Stomach smooth muscle (tissue), 2 donors: ENCODE results near the gene SLC5A11.

Experiments used
- H3K27ac ChIP-seq: one replicate; pipeline ENCODE4 v1.7.0; 2013; ENCODE audit warnings: mild to moderate bottlenecking, low read length, inconsistent platforms
- H3K27me3 ChIP-seq, 2 donors: one replicate each; pipeline ENCODE4 v1.7.0; 2013; ENCODE audit warnings: low read length in 2 of 2; ENCODE audit not compliant: insufficient read depth in 2 of 2, control insufficient read depth in 1 of 2
- H3K36me3 ChIP-seq, 2 donors: one replicate each; pipeline ENCODE4 v1.7.0; 2013; ENCODE audit warnings: low read length in 2 of 2; ENCODE audit not compliant: control insufficient read depth in 2 of 2, insufficient read depth in 2 of 2
- H3K4me1 ChIP-seq: one replicate; pipeline ENCODE4 v1.7.0; 2013; ENCODE audit warnings: low read length; ENCODE audit not compliant: control insufficient read depth, insufficient read depth
- H3K4me3 ChIP-seq, 2 donors: one replicate each; pipeline ENCODE4 v1.7.0; 2013; ENCODE audit warnings: low read length in 2 of 2
- H3K9ac ChIP-seq, 2 donors: one replicate each; pipeline ENCODE4 v1.7.0; 2013; ENCODE audit warnings: low read length in 2 of 2, mild to moderate bottlenecking in 1 of 2
- H3K9me3 ChIP-seq, 2 donors: one replicate each; pipeline ENCODE4 v1.7.0; 2013; ENCODE audit warnings: low read length in 2 of 2; ENCODE audit not compliant: control insufficient read depth in 2 of 2
- donor health status: healthy.
- donor health status: Pancreatic carcinoma.

SLC5A11 gene

DNA sequence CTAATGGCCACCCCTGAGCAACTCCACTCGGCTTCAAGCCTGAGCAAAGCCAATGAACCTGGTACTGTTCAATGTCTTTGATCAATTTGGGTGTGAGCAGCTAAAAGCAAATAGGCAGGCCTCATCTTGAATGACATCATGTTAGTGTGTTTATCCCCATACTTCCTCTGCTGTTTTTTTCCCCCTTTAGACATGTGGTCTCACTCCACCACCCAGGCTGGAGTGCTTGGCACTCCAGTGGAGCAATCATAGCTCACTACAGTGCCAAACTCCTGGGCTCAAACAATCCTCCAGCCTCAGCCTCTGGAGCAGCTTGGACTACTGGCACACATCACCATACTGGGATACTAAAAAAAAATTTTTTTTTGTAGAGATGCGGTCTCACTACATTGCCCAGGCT lies 94.0 kb downstream of the SLC5A11 start:
- Histone ChIP-seq H3K4me3 (no peak overlapping the region), H3K4me1 (no peaks in the 10 kb centered on the region), H3K27me3 (no peaks in the 10 kb centered on the region), H3K36me3 (peaks cover 40 to 60% of the 10 kb centered on the region in 2 donors), H3K27ac (no peak overlapping the region), H3K9ac (no peak overlapping the region), H3K9me3 (no peaks in the 10 kb centered on the region)

DNA sequence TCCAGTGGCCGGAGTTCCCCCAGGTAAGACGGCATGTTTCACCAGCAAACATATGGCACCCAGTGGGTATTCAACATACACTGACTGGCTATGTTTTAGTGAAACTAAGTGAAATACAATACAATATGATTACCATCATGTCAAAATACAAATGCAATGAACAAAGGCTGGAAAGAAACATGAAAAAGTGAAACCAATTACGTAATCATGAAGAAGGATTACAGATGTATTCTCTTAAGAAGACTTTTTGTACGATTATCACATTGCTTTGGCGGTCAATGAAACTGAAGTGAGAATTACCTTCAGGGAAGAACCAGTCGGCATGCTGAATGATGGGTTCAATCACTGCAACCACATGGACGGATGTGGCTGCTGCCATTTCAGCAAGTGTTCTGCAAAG lies 97.7 kb downstream of the SLC5A11 start:
- peaks cover 55 to 56% of the 10 kb centered on the region in 2 donors for H3K36me3 ChIP-seq
- no peak overlapping the region for H3K4me3 ChIP-seq
- no peak overlapping the region for H3K9ac ChIP-seq
- no peak overlapping the region for H3K27ac ChIP-seq
- H3K4me1 ChIP-seq: no peaks in the 10 kb centered on the region
- no peaks in the 10 kb centered on the region for H3K27me3 ChIP-seq
- no peaks in the 10 kb centered on the region for H3K9me3 ChIP-seq

DNA sequence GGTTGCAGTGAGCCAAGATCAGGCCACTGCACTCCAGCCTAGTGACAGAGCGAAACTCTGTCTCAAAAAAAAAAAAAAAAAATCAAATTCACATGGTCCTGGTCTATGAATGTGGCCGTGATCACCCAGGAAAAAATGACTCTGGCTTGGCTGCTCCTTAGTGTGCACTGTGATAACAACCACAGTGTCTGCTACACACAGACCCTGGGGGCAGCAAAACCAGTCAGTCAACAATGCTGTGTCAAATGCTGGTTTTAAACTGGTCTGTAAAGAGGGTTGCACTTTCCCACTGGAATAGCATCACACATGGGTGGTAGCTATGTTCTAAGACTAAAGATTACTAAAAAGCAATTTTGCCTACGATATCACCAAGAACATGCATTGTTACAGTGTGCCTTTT lies 98.4 kb downstream of the SLC5A11 start:
- H3K4me1 ChIP-seq: no peaks in the 10 kb centered on the region
- peaks cover 50 to 55% of the 10 kb centered on the region in 2 donors for H3K36me3 ChIP-seq
- no peaks in the 10 kb centered on the region for H3K27me3 ChIP-seq
- H3K4me3 ChIP-seq: no peak overlapping the region
- H3K9me3 ChIP-seq: no peaks in the 10 kb centered on the region
- no peak overlapping the region for H3K9ac ChIP-seq
- H3K27ac ChIP-seq: no peak overlapping the region

DNA sequence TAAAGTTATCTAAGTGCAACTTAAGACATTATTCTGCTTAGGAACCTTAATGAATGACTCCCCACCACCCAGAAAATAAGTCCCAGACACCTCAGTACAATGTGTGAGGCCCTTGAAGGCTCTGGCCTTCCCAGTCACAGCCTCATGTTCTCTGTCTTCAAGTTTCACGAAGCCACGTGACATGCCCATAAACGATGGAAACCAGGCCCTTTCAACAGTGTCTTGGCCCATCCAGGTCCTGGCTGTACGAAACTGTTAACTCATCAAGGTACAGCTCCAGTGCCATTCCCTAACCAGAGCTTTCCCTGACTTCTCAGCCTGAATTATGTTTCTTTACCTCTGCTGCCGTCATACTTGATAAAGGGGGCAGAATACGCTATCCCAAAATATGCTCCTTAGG lies 100.4 kb downstream of the SLC5A11 start:
- Histone ChIP-seq H3K4me3 (no peak overlapping the region), H3K27ac (no peak overlapping the region), H3K36me3 (peaks cover 35 to 41% of the 10 kb centered on the region in 2 donors), H3K4me1 (no peaks in the 10 kb centered on the region), H3K27me3 (no peaks in the 10 kb centered on the region), H3K9me3 (no peaks in the 10 kb centered on the region), H3K9ac (no peak overlapping the region)

DNA sequence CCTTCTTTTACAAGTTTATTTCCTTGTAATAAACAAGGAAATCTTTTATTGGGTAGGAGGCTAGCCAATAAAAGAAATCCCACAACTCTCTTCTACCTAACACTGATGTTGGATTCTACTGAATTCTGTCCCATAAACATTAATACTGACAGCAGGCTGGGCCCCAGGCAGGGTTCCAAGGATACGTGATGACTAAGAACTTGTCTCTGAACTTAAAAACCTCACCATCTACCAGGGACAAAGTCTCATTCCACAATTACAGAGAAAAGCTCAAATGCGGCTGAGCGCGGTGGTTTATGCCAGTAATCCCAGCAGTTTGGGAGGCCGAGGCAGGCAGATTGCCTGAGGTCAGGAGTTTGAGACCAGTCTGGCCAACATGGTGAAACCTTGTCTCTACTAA lies 104.5 kb downstream of the SLC5A11 start:
- no peak overlapping the region for H3K27ac ChIP-seq
- H3K27me3 ChIP-seq: no peaks in the 10 kb centered on the region
- H3K36me3 ChIP-seq: peaks cover 42 to 60% of the 10 kb centered on the region in 2 donors
- H3K4me3 ChIP-seq: no peak overlapping the region
- H3K9ac ChIP-seq: no peak overlapping the region
- H3K4me1 ChIP-seq: no peaks in the 10 kb centered on the region
- H3K9me3 ChIP-seq: no peaks in the 10 kb centered on the region

DNA sequence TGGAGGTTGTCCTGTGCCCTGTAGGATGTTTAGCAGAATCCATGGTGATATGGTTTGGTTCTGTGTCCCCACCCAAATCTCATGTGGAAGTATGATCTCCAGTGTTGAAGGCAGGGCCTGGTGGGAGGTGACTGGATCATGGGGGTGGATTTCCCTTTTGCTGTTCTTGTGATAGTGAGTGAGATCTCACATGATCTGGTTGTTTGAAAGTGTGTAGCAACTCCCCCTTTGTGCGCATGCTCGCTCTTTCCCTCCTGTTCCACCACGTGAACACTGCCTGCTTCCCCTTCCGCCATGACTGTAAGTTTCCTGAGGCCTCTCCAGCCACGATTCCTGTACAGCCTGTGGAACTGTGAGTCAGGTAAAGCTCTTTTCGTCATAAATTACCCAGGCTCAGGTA lies 107.5 kb downstream of the SLC5A11 start:
- Histone ChIP-seq H3K27ac (no peak overlapping the region), H3K27me3 (no peaks in the 10 kb centered on the region), H3K36me3 (peaks cover 54 to 59% of the 10 kb centered on the region in 2 donors), H3K9ac (no peak overlapping the region), H3K4me3 (no peak overlapping the region), H3K4me1 (no peaks in the 10 kb centered on the region), H3K9me3 (no peaks in the 10 kb centered on the region)

DNA sequence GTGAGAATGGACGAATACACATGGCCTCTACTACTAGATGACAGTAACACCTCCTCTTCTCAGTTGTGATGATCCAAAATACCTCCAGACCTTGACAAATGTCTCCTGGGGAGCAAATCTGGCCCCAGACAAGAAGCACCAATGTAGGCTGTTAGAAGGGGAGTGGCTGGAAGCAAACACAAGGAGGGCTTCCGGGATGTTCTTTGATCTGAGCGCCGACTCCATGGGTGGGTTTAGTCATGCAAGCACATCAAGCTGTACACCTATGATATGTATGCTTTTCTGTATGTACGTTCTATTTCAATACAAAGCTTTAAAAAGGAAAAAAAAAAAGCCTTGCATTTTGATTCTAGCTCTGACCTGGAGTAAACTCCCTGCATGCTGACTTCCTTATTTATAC lies 108.0 kb downstream of the SLC5A11 start:
- no peaks in the 10 kb centered on the region for H3K27me3 ChIP-seq
- H3K9ac ChIP-seq: no peak overlapping the region
- H3K9me3 ChIP-seq: no peaks in the 10 kb centered on the region
- H3K4me1 ChIP-seq: no peaks in the 10 kb centered on the region
- H3K4me3 ChIP-seq: no peak overlapping the region
- H3K36me3 ChIP-seq: peaks cover 58 to 59% of the 10 kb centered on the region in 2 donors
- H3K27ac ChIP-seq: no peak overlapping the region

DNA sequence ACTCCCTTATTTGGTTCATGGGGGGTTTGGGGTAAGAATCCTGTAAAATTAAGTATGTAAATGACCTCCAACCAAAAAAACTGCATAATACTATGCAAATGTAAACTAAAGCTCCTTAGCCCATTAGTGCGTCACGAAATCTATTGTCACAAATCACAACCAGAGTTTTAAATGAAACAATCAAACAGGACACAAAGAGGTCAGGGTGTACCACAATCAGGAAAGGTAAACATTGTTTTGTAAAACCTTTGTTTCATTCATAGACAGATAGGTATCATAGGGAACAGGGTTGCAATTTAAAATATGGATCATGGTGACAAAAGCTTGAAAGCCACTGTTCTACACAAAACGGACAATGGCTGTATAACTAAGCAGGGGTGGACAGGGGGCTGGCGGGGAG lies 108.4 kb downstream of the SLC5A11 start:
- no peak overlapping the region for H3K27ac ChIP-seq
- H3K36me3 ChIP-seq: peaks cover 58 to 62% of the 10 kb centered on the region in 2 donors
- no peak overlapping the region for H3K4me3 ChIP-seq
- H3K27me3 ChIP-seq: no peaks in the 10 kb centered on the region
- no peak overlapping the region for H3K9ac ChIP-seq
- no peaks in the 10 kb centered on the region for H3K4me1 ChIP-seq
- H3K9me3 ChIP-seq: no peaks in the 10 kb centered on the region

DNA sequence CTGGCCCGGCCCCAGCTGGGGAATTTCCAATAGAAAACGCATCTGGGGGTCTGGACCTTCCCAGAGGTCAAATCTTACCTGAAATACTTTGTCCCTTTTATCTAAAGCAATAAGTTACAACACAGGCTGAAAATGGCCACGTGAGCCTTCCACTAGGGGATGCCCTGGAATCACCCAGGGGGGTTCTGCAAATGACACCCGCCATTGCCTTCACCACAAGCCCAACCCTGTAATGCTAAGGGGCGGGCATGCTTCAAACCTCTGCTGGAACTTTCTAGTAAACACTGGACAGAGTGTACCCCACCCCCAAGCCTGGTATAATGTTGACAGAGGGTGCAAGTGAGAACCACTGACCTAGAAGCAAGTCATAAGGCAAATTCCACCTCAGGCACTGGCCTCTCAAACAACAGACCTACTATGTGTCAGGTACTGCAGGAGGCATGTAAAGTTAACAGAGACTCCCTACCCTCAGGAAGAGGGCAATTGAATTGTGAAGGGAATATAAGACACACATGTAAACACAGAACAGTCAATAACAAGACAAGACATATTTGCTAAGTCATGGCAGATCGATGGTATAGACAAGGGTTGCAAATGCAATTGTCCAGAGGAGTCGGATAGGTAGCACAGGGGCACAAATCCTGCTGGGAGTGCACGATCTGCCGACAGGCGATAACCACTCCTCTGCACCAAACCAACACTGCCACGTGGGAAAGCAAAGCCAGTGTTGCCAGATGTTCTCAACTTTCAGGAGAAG lies 110.4 kb downstream of the SLC5A11 start:
- Histone ChIP-seq H3K27me3 (no peaks in the 10 kb centered on the region), H3K36me3 (peaks cover 62 to 67% of the 10 kb centered on the region in 2 donors), H3K27ac (no peak overlapping the region), H3K4me3 (no peak overlapping the region), H3K4me1 (no peaks in the 10 kb centered on the region), H3K9ac (no peak overlapping the region), H3K9me3 (no peaks in the 10 kb centered on the region)

DNA sequence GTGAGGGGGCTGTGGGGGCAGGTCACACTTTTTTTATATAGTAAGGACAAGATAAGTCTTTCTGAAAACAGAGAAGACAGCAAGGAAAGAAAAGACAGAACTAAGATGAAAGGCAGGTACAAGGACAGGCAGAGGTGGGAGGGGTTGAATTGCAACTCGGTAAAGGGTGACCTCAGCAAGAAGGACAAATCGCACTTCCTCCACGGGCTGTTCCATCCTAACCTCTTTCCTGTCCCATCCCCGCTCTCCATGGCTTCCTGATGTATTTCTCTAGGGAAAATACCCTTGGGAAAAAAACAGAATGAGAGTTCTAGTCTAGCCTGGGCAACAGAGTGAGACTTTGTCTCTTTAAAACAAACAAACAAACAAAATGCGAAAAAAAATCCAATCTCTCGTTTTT lies 112.1 kb downstream of the SLC5A11 start:
- H3K27me3 ChIP-seq: no peaks in the 10 kb centered on the region
- no peak overlapping the region for H3K4me3 ChIP-seq
- no peak overlapping the region for H3K27ac ChIP-seq
- no peak overlapping the region for H3K9ac ChIP-seq
- peaks cover 63 to 66% of the 10 kb centered on the region in 2 donors for H3K36me3 ChIP-seq
- H3K4me1 ChIP-seq: no peaks in the 10 kb centered on the region
- H3K9me3 ChIP-seq: no peaks in the 10 kb centered on the region
